ENCODE measurements around the gene ERI2. TPM values are rescaled to one million over a fixed set of nuclear protein-coding genes. Genes with fewer than 3 reads are reported as not detected.
A peak's percentile ranks its signal among the peaks of the same experiment; 100 is the strongest.

Gene ERI2
- total RNA-seq, result 15.1 and 15.7 TPM in 2 replicates

- Mint-ChIP-seq H3K9me3 (no peaks in the 10 kb centered on the region), H3K27ac (peak within 1 kb of the TSS; percentile 96), H3K4me1 (peaks cover 24% of the 10 kb centered on the region), H3K27me3 (no peaks in the 10 kb centered on the region), H3K4me3 (peak within 1 kb of the TSS; percentile 94), H3K36me3 (ENCODE audit: low read depth) (peaks cover 6% of the 10 kb centered on the region)
- intact Hi-C loops (cut with micrococcal nuclease), result loop anchor here (1.0 to 10.0 kb wide), 4 partner anchors 44 to 498 kb away; partner anchors contain the start of genes DCUN1D3, LYRM1 and THUMPD1
- peak; percentile 93 for DNase-seq
These were observed at the start of gene ERI2, which contains the start of gene REXO5 for GRCh38 chr16:20806168-20807050. ERI2 (minus strand) TSS chr16:20806472; CDS start chr16:20806430, 42 bp downstream. REXO5 (plus strand) TSS chr16:20806527; CDS start chr16:20806954, 427 bp downstream.

- intact Hi-C loops (cut with micrococcal nuclease), result no loop called here
- H3K4me3 Mint-ChIP-seq, result no peak overlapping the region
- no peaks in the 10 kb centered on the region for H3K9me3 Mint-ChIP-seq
- peaks cover 26% of the 10 kb centered on the region for H3K4me1 Mint-ChIP-seq
- H3K27me3 Mint-ChIP-seq, result no peaks in the 10 kb centered on the region
- H3K27ac Mint-ChIP-seq, result no peak overlapping the region
- DNase-seq, result no peak
- H3K36me3 Mint-ChIP-seq (ENCODE audit: low read depth), result peaks cover 31% of the 10 kb centered on the region
These were observed 48.7 kb upstream of the ERI2 start for GRCh38 chr16:20854963-20855362.

- Mint-ChIP-seq H3K36me3 (ENCODE audit: low read depth) (peaks cover 24% of the 10 kb centered on the region), H3K9me3 (no peaks in the 10 kb centered on the region), H3K27ac (no peak overlapping the region), H3K4me3 (no peak overlapping the region), H3K27me3 (no peaks in the 10 kb centered on the region), H3K4me1 (peaks cover 30% of the 10 kb centered on the region)
- DNase-seq, result no peak
- intact Hi-C loops (cut with micrococcal nuclease), result no loop called here
These were observed 47.8 kb upstream of the ERI2 start for GRCh38 chr16:20853981-20854620.

GRCh38 chr16:20853143-20853542, 46.9 kb upstream of the ERI2 start:
- H3K4me1 Mint-ChIP-seq, result peaks cover 30% of the 10 kb centered on the region
- H3K27me3 Mint-ChIP-seq, result no peaks in the 10 kb centered on the region
- peaks cover 21% of the 10 kb centered on the region for H3K36me3 Mint-ChIP-seq (ENCODE audit: low read depth)
- no peak for DNase-seq
- H3K27ac Mint-ChIP-seq, result no peak overlapping the region
- H3K4me3 Mint-ChIP-seq, result no peak overlapping the region
- intact Hi-C loops (cut with micrococcal nuclease), result no loop called here
- no peaks in the 10 kb centered on the region for H3K9me3 Mint-ChIP-seq

GRCh38 chr16:20851601-20852000, 45.3 kb upstream of the ERI2 start:
- no peaks in the 10 kb centered on the region for H3K27me3 Mint-ChIP-seq
- no peaks in the 10 kb centered on the region for H3K9me3 Mint-ChIP-seq
- intact Hi-C loops (cut with micrococcal nuclease), result loop anchor here (2.0 kb wide), 3 partner anchors 45 to 149 kb away; partner anchors contain the start of genes ERI2 and REXO5
- no peak overlapping the region for H3K4me3 Mint-ChIP-seq
- H3K36me3 Mint-ChIP-seq (ENCODE audit: low read depth), result peaks cover 14% of the 10 kb centered on the region
- peaks cover 24% of the 10 kb centered on the region for H3K4me1 Mint-ChIP-seq
- no peak overlapping the region for H3K27ac Mint-ChIP-seq
- DNase-seq, result no peak

- intact Hi-C loops (cut with micrococcal nuclease), result loop anchor here (1.0 to 2.0 kb wide), 4 partner anchors 44 to 232 kb away; partner anchors contain the start of genes ERI2 and REXO5
- Mint-ChIP-seq H3K4me1 (peaks cover 21% of the 10 kb centered on the region), H3K27me3 (no peaks in the 10 kb centered on the region), H3K27ac (no peak overlapping the region), H3K4me3 (no peak overlapping the region), H3K36me3 (ENCODE audit: low read depth) (peaks cover 14% of the 10 kb centered on the region), H3K9me3 (no peaks in the 10 kb centered on the region)
- no peak for DNase-seq
These were observed 44.7 kb upstream of the ERI2 start for GRCh38 chr16:20850981-20851380.

- no peaks in the 10 kb centered on the region for H3K27me3 Mint-ChIP-seq
- intact Hi-C loops (cut with micrococcal nuclease), result loop anchor here (1.0 to 2.0 kb wide), 4 partner anchors 43 to 234 kb away; partner anchors contain the start of genes ERI2 and REXO5
- peaks cover 25% of the 10 kb centered on the region for H3K4me1 Mint-ChIP-seq
- peaks cover 12% of the 10 kb centered on the region for H3K36me3 Mint-ChIP-seq (ENCODE audit: low read depth)
- no peaks in the 10 kb centered on the region for H3K9me3 Mint-ChIP-seq
- peak; percentile 91 for DNase-seq
- peak overlapping the region; percentile 41 for H3K27ac Mint-ChIP-seq
- no peak overlapping the region for H3K4me3 Mint-ChIP-seq
These were observed 43.5 kb upstream of the ERI2 start for GRCh38 chr16:20849589-20850390.

GRCh38 chr16:20847550-20847949, 41.3 kb upstream of the ERI2 start:
- Mint-ChIP-seq H3K27me3 (no peaks in the 10 kb centered on the region), H3K9me3 (no peaks in the 10 kb centered on the region), H3K4me3 (no peak overlapping the region), H3K4me1 (peaks cover 35% of the 10 kb centered on the region), H3K36me3 (ENCODE audit: low read depth) (peaks cover 17% of the 10 kb centered on the region), H3K27ac (no peak overlapping the region)
- intact Hi-C loops (cut with micrococcal nuclease), result no loop called here
- DNase-seq, result no peak

GRCh38 chr16:20846551-20846950, 40.3 kb upstream of the ERI2 start:
- H3K4me3 Mint-ChIP-seq, result no peak overlapping the region
- H3K27ac Mint-ChIP-seq, result no peak overlapping the region
- DNase-seq, result no peak
- H3K27me3 Mint-ChIP-seq, result no peaks in the 10 kb centered on the region
- peaks cover 35% of the 10 kb centered on the region for H3K4me1 Mint-ChIP-seq
- intact Hi-C loops (cut with micrococcal nuclease), result no loop called here
- H3K9me3 Mint-ChIP-seq, result no peaks in the 10 kb centered on the region
- peaks cover 21% of the 10 kb centered on the region for H3K36me3 Mint-ChIP-seq (ENCODE audit: low read depth)

- intact Hi-C loops (cut with micrococcal nuclease), result no loop called here
- no peaks in the 10 kb centered on the region for H3K9me3 Mint-ChIP-seq
- peaks cover 24% of the 10 kb centered on the region for H3K36me3 Mint-ChIP-seq (ENCODE audit: low read depth)
- no peak for DNase-seq
- H3K4me1 Mint-ChIP-seq, result peaks cover 34% of the 10 kb centered on the region
- no peaks in the 10 kb centered on the region for H3K27me3 Mint-ChIP-seq
- no peak overlapping the region for H3K27ac Mint-ChIP-seq
- H3K4me3 Mint-ChIP-seq, result no peak overlapping the region
These were observed 39.8 kb upstream of the ERI2 start for GRCh38 chr16:20846030-20846429.

GRCh38 chr16:20844588-20844987, 38.3 kb upstream of the ERI2 start:
- no peaks in the 10 kb centered on the region for H3K27me3 Mint-ChIP-seq
- peak overlapping the region; percentile 59 for H3K4me3 Mint-ChIP-seq
- H3K36me3 Mint-ChIP-seq (ENCODE audit: low read depth), result peaks cover 34% of the 10 kb centered on the region
- H3K4me1 Mint-ChIP-seq, result peaks cover 27% of the 10 kb centered on the region
- H3K9me3 Mint-ChIP-seq, result no peaks in the 10 kb centered on the region
- peak overlapping the region; percentile 89 for H3K27ac Mint-ChIP-seq
- intact Hi-C loops (cut with micrococcal nuclease), result loop anchor here (1.0 kb wide), 1 partner anchor 22 kb away; no protein-coding TSS in a partner anchor
- DNase-seq, result peak; percentile 74

- Mint-ChIP-seq H3K4me1 (peaks cover 27% of the 10 kb centered on the region), H3K9me3 (no peaks in the 10 kb centered on the region), H3K27ac (peak overlapping the region; percentile 89), H3K4me3 (peak overlapping the region; percentile 59), H3K27me3 (no peaks in the 10 kb centered on the region), H3K36me3 (ENCODE audit: low read depth) (peaks cover 36% of the 10 kb centered on the region)
- intact Hi-C loops (cut with micrococcal nuclease), result loop anchor here (1.0 kb wide), 1 partner anchor 22 kb away; no protein-coding TSS in a partner anchor
- DNase-seq, result no peak
These were observed 37.8 kb upstream of the ERI2 start for GRCh38 chr16:20844054-20844453.

GRCh38 chr16:20839504-20839903, 33.2 kb upstream of the ERI2 start:
- Mint-ChIP-seq H3K4me1 (peaks cover 13% of the 10 kb centered on the region), H3K36me3 (ENCODE audit: low read depth) (peaks cover 65% of the 10 kb centered on the region), H3K27me3 (no peaks in the 10 kb centered on the region), H3K4me3 (no peak overlapping the region), H3K9me3 (no peaks in the 10 kb centered on the region), H3K27ac (no peak overlapping the region)
- DNase-seq, result no peak
- intact Hi-C loops (cut with micrococcal nuclease), result no loop called here
